Naive thymus-derived CD4-positive, alpha-beta T cell (primary cell): Measurements from ENCODE around the gene CSF2. TPM values are rescaled to one million over a fixed set of nuclear protein-coding genes. Genes with fewer than 3 reads are reported as not detected.
A peak's percentile ranks its signal among the peaks of the same experiment; 100 is the strongest.

Source experiments
- ATAC-seq: fragments of 150-1000 bp; cut with Tn5 transposase; 2 replicates; pipeline ENCODE4 v1.10.0; 2021; ENCODE audit warnings: mild to moderate bottlenecking, moderate library complexity
- CTCF ChIA-PET: fragments of 350-600 bp; sonication (Branson Sonifier 250); formaldehyde crosslinking; loops from one replicate; lab custom pipeline; 2021; ENCODE audit warnings: antibody characterized with exemption; lab: Charles Lee
- POLR2A ChIA-PET: fragments of 350-600 bp; sonication (Branson Sonifier 250); formaldehyde crosslinking; loops from one replicate; lab custom pipeline; 2021; ENCODE audit warnings: antibody characterized with exemption, inconsistent platforms; lab: Charles Lee
- DNase-seq, 9 donors: peaks; one replicate each; pipeline versions ENCODE4 v3.0.0 to v3.0.0-alpha.2; 2020 to 2022; ENCODE audit warnings: mixed read lengths in 1 of 9
- H3K27ac ChIP-seq: one replicate; pipeline ENCODE4 v1.7.0; 2013; ENCODE audit warnings: mild to moderate bottlenecking, low read depth, low read length, moderate library complexity
- H3K27me3 ChIP-seq, 2 donors: one replicate each; pipeline ENCODE4 v1.7.0; 2013; ENCODE audit warnings: low read length in 2 of 2, mild to moderate bottlenecking in 2 of 2, moderate library complexity in 2 of 2; ENCODE audit not compliant: control insufficient read depth in 2 of 2, insufficient read depth in 2 of 2
- H3K36me3 ChIP-seq, 3 experiments: 1 replicate in 2 of 3; 2 replicates in 1 of 3; pipeline ENCODE4 v1.7.0; 2013; ENCODE audit warnings: low read length in 3 of 3, mild to moderate bottlenecking in 3 of 3, moderate library complexity in 1 of 3; ENCODE audit not compliant: insufficient read depth in 3 of 3, control insufficient read depth in 2 of 3
- H3K4me1 ChIP-seq, 2 donors: one replicate each; pipeline ENCODE4 v1.7.0; 2013; ENCODE audit warnings: low read length in 2 of 2, mild to moderate bottlenecking in 2 of 2, moderate library complexity in 1 of 2; ENCODE audit not compliant: control insufficient read depth in 2 of 2, insufficient read depth in 2 of 2
- H3K4me3 ChIP-seq: 2 replicates; pipeline ENCODE4 v1.7.0; 2013; ENCODE audit warnings: mild to moderate bottlenecking, low read length
- H3K9me3 ChIP-seq, 3 experiments: 1 replicate in 2 of 3; 2 replicates in 1 of 3; pipeline ENCODE4 v1.7.0; 2013; ENCODE audit warnings: low read length in 3 of 3; ENCODE audit not compliant: control insufficient read depth in 2 of 3
- H3K27ac Mint-ChIP-seq, 9 donors: one replicate each; pipeline ENCODE4 v1.8.0; 2020 to 2022; ENCODE audit warnings: mixed read lengths in 9 of 9, mild to moderate bottlenecking in 8 of 9, moderate library complexity in 5 of 9, inconsistent platforms in 2 of 9
- H3K27me3 Mint-ChIP-seq, 5 donors: one replicate each; pipeline ENCODE4 v1.8.0; 2021 to 2022; ENCODE audit warnings: mixed read lengths in 5 of 5, mild to moderate bottlenecking in 1 of 5
- H3K36me3 Mint-ChIP-seq, 5 donors: one replicate each; pipeline ENCODE4 v1.8.0; 2020 to 2022; ENCODE audit warnings: mixed read lengths in 5 of 5, mild to moderate bottlenecking in 3 of 5, inconsistent platforms in 1 of 5
- H3K4me1 Mint-ChIP-seq, 7 donors: one replicate each; pipeline ENCODE4 v1.8.0; 2020 to 2022; ENCODE audit warnings: mixed read lengths in 7 of 7, mild to moderate bottlenecking in 3 of 7, inconsistent platforms in 1 of 7
- H3K4me3 Mint-ChIP-seq, 10 donors: one replicate each; pipeline ENCODE4 v1.8.0; 2020 to 2022; ENCODE audit warnings: mild to moderate bottlenecking in 10 of 10, mixed read lengths in 10 of 10, moderate library complexity in 6 of 10, inconsistent platforms in 2 of 10
- H3K9me3 Mint-ChIP-seq, 11 donors: one replicate each; pipeline ENCODE4 v1.8.0; 2020 to 2022; ENCODE audit warnings: mixed read lengths in 11 of 11, mild to moderate bottlenecking in 4 of 11, inconsistent platforms in 1 of 11, moderate library complexity in 1 of 11
- intact Hi-C, 2 donors: fragments of 100-400 bp; cut with micrococcal nuclease; formaldehyde crosslinking; loops; one replicate each; pipeline ENCODE4 v1.15.1; 2023
- polyA plus RNA-seq, 2 donors: library from polyadenylated mRNA; unstranded; fragments of 300-500 nt; fragmentation: Illumina TruSeq; gene quantifications; one replicate each; pipeline ENCODE4 v1.2.3, GENCODE V29; 2021
- total RNA-seq, 6 experiments: library from RNA in 5 of 6; stranded (reverse) in 5 of 6; gene quantifications; 1 replicate in 5 of 6; 2 replicates in 1 of 6; pipeline ENCODE4 v1.2.3 and lab custom pipeline; 2021 to 2026

The CSF2 gene
- total and polyA plus RNA-seq, 7 experiments from 2014 or later: 111 TPM; not detected in 6

- Histone ChIP-seq H3K36me3 (no peaks in the 10 kb centered on the region), H3K4me1 (peaks cover 3 to 25% of the 10 kb centered on the region in 2 donors), H3K4me3 (no peak overlapping the region), H3K27me3 (no peaks in the 10 kb centered on the region), H3K27ac (no peak overlapping the region), H3K9me3 (no peaks in the 10 kb centered on the region)
- Mint-ChIP-seq H3K27ac (no peak overlapping the region), H3K27me3 (peaks cover 0 to 50% (median 4%) of the 10 kb centered on the region in 5 donors), H3K9me3 (no peaks in the 10 kb centered on the region), H3K4me1 (peaks cover 6 to 30% (median 8%) of the 10 kb centered on the region in 7 donors), H3K4me3 (no peak overlapping the region), H3K36me3 (no peaks in the 10 kb centered on the region)
- ChIA-PET POLR2A (no interaction called here), CTCF (no interaction called here)
- peak in 1 of 9 donors; percentile 2 for DNase-seq
- ATAC-seq: no peak
- intact Hi-C loops: no loop called here
These were observed 20.1 kb upstream of the CSF2 start for GRCh38 chr5:132053483-132053882.

DNA sequence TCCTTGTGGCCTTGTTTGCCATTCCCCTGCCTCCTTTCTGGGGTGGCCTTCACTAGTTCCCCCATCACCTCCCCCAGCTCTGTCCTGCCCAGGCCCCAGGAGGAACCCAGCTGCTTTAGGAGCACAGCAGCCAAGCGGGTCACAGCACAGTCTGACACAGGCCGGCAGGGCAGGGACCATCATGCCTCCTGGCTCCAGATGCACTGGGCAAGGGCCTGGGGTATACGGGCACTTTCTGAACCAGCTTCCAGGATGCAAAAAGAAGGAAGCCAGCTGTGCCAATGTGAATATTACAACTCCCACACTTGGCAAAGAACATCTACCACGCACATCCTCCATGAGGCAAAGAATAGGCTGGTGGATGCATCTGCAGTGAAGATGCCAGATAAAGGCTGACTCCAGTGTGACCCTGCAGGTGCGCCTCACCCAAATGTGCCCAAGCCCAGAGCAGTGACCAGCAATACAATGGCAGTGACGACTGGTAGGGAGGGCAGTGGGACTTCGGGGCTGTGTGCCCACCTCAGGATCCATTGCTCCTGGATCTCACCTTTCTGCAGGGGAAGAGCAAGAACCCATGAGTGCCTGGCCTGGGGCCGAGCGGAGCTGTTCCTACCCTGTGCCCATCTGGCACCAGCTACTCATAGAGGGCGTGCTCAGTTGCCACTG lies 19.4 kb upstream of the CSF2 start:
- Histone ChIP-seq H3K36me3 (no peaks in the 10 kb centered on the region), H3K27ac (no peak overlapping the region), H3K27me3 (no peaks in the 10 kb centered on the region), H3K4me1 (peaks cover 3 to 30% of the 10 kb centered on the region in 2 donors), H3K9me3 (no peaks in the 10 kb centered on the region), H3K4me3 (no peak overlapping the region)
- ChIA-PET CTCF (no interaction called here), POLR2A (no interaction called here)
- H3K27ac Mint-ChIP-seq: peak overlapping the region in 1 of 9 donors; percentile 7
- intact Hi-C loops: no loop called here
- peaks cover 0 to 52% (median 4%) of the 10 kb centered on the region in 5 donors for H3K27me3 Mint-ChIP-seq
- DNase-seq (peak in 1 of 9 donors; percentile 4), ATAC-seq (no peak)
- H3K4me1 Mint-ChIP-seq: peaks cover 6 to 37% (median 8%) of the 10 kb centered on the region in 7 donors
- H3K36me3 Mint-ChIP-seq: no peaks in the 10 kb centered on the region
- H3K9me3 Mint-ChIP-seq: no peaks in the 10 kb centered on the region
- H3K4me3 Mint-ChIP-seq: no peak overlapping the region

GRCh38 chr5:132054697-132055440 lies 18.7 kb upstream of the CSF2 start:
- H3K36me3 ChIP-seq: no peaks in the 10 kb centered on the region
- no peak for ATAC-seq
- H3K27me3 Mint-ChIP-seq: peaks cover 0 to 48% (median 4%) of the 10 kb centered on the region in 5 donors
- H3K27ac ChIP-seq: no peak overlapping the region
- no peaks in the 10 kb centered on the region for H3K27me3 ChIP-seq
- no peaks in the 10 kb centered on the region for H3K9me3 Mint-ChIP-seq
- H3K4me3 ChIP-seq: no peak overlapping the region
- peak in 1 of 9 donors; percentile 2 for DNase-seq
- H3K9me3 ChIP-seq: no peaks in the 10 kb centered on the region
- H3K4me1 ChIP-seq: peaks cover 3 to 35% of the 10 kb centered on the region in 2 donors
- no peak overlapping the region for H3K4me3 Mint-ChIP-seq
- H3K36me3 Mint-ChIP-seq: no peaks in the 10 kb centered on the region
- intact Hi-C loops: no loop called here
- H3K4me1 Mint-ChIP-seq: peaks cover 6 to 44% (median 8%) of the 10 kb centered on the region in 7 donors
- ChIA-PET CTCF (interaction anchor here (0.8 kb wide), 1 partner anchor 17 kb away, joined by 3 read pairs; no protein-coding TSS in a partner anchor), POLR2A (no interaction called here)
- H3K27ac Mint-ChIP-seq: peak overlapping the region in 1 of 9 donors; percentile 7

DNA sequence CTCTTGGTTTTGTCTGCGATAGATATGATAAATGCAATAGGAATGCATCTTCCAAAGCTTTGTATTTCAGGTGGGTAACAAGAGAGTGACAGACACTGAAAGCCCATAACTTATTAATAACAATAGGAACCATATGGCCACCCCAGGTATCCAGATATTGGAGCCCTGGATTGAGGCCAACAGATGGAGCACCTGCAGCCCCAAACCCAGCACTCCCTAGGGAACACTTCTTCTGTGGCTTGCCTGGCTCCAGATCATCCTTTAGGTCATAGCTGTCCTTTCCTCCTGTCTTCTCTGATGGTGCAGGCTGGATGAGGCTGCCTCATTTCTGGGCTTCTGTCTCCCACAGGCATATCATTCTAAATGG lies 18.2 kb upstream of the CSF2 start:
- H3K4me3 ChIP-seq: no peak overlapping the region
- DNase-seq: no peak
- no peak overlapping the region for H3K27ac ChIP-seq
- no peak overlapping the region for H3K4me3 Mint-ChIP-seq
- intact Hi-C loops: no loop called here
- H3K36me3 ChIP-seq: no peaks in the 10 kb centered on the region
- H3K4me1 Mint-ChIP-seq: peaks cover 6 to 45% (median 8%) of the 10 kb centered on the region in 7 donors
- no peak for ATAC-seq
- no peaks in the 10 kb centered on the region for H3K9me3 Mint-ChIP-seq
- CTCF ChIA-PET: interaction anchor here (0.8 kb wide), 1 partner anchor 16 kb away, joined by 3 read pairs; no protein-coding TSS in a partner anchor
- POLR2A ChIA-PET: no interaction called here
- H3K9me3 ChIP-seq: no peaks in the 10 kb centered on the region
- H3K27me3 Mint-ChIP-seq: peaks cover 0 to 47% (median 4%) of the 10 kb centered on the region in 5 donors
- no peaks in the 10 kb centered on the region for H3K27me3 ChIP-seq
- no peaks in the 10 kb centered on the region for H3K36me3 Mint-ChIP-seq
- H3K27ac Mint-ChIP-seq: no peak overlapping the region
- peaks cover 3 to 35% of the 10 kb centered on the region in 2 donors for H3K4me1 ChIP-seq

- Histone ChIP-seq H3K4me3 (no peak overlapping the region), H3K36me3 (no peaks in the 10 kb centered on the region), H3K4me1 (peaks cover 3 to 35% of the 10 kb centered on the region in 2 donors), H3K27ac (no peak overlapping the region), H3K9me3 (no peaks in the 10 kb centered on the region), H3K27me3 (no peaks in the 10 kb centered on the region)
- Mint-ChIP-seq H3K27ac (peak overlapping the region in 1 of 9 donors; percentile 40), H3K4me3 (peak overlapping the region in 1 of 10 donors; percentile 28), H3K36me3 (no peaks in the 10 kb centered on the region), H3K9me3 (no peaks in the 10 kb centered on the region), H3K4me1 (peaks cover 6 to 51% (median 8%) of the 10 kb centered on the region in 7 donors), H3K27me3 (peaks cover 0 to 47% (median 3%) of the 10 kb centered on the region in 5 donors)
- intact Hi-C loops: no loop called here
- CTCF ChIA-PET: no interaction called here
- DNase-seq (peak in 2 of 9 donors; percentile 7 to 30), ATAC-seq (peak; percentile 84)
- POLR2A ChIA-PET: no interaction called here
These were observed 17.6 kb upstream of the CSF2 start for GRCh38 chr5:132055808-132056609.

- H3K27me3 ChIP-seq: no peaks in the 10 kb centered on the region
- ATAC-seq: no peak
- Mint-ChIP-seq H3K27me3 (peaks cover 0 to 38% (median 0%) of the 10 kb centered on the region in 5 donors), H3K4me3 (no peak overlapping the region), H3K9me3 (no peaks in the 10 kb centered on the region), H3K27ac (peak overlapping the region in 1 of 9 donors; percentile 16), H3K36me3 (no peaks in the 10 kb centered on the region), H3K4me1 (peaks cover 6 to 59% (median 8%) of the 10 kb centered on the region in 7 donors)
- intact Hi-C loops: no loop called here
- CTCF ChIA-PET: no interaction called here
- peaks cover 3 to 35% of the 10 kb centered on the region in 2 donors for H3K4me1 ChIP-seq
- POLR2A ChIA-PET: no interaction called here
- H3K4me3 ChIP-seq: no peak overlapping the region
- H3K27ac ChIP-seq: no peak overlapping the region
- peak in 1 of 9 donors; percentile 3 for DNase-seq
- H3K9me3 ChIP-seq: no peaks in the 10 kb centered on the region
- H3K36me3 ChIP-seq: no peaks in the 10 kb centered on the region
These were observed 16.7 kb upstream of the CSF2 start for GRCh38 chr5:132056610-132057497.
